ENCODE measurements around the gene NKX2-1.
"Not testable (repeated sequence)": the region's sequence is repeated elsewhere in the genome, so short reads cannot be mapped to it uniquely, and the experiment has no call there.

Gene NKX2-1

GRCh38 chr14:36505892-36506731, 13.9 kb downstream of the NKX2-1 start:
- no peak for DNase-seq (ENCODE audit: low read depth in 2 of 3, low spot score in 2 of 3)

GRCh38 chr14:36505181-36505815, 14.7 kb downstream of the NKX2-1 start:
- DNase-seq (ENCODE audit: low read depth in 2 of 3, low spot score in 2 of 3) = no peak

GRCh38 chr14:36504771-36505175, 15.3 kb downstream of the NKX2-1 start:
- DNase-seq (ENCODE audit: low read depth in 2 of 3, low spot score in 2 of 3) = no peak

- DNase-seq (ENCODE audit: low read depth in 2 of 3, low spot score in 2 of 3) = no peak
Measured at GRCh38 chr14:36503771-36504741, 16.0 kb downstream of the NKX2-1 start.

- DNase-seq (ENCODE audit: low read depth in 2 of 3, low spot score in 2 of 3) = no peak
Measured at GRCh38 chr14:36502558-36503508, 17.2 kb downstream of the NKX2-1 start.

- no peak for DNase-seq (ENCODE audit: low read depth in 2 of 3, low spot score in 2 of 3)
Measured at GRCh38 chr14:36498938-36499337, 21.1 kb downstream of the NKX2-1 start.

GRCh38 chr14:36496346-36496745, 23.7 kb downstream of the NKX2-1 start:
- no peak for DNase-seq (ENCODE audit: low read depth in 2 of 3, low spot score in 2 of 3)

GRCh38 chr14:36495666-36496065, 24.4 kb downstream of the NKX2-1 start:
- no peak for DNase-seq (ENCODE audit: low read depth in 2 of 3, low spot score in 2 of 3)

GRCh38 chr14:36493761-36494160, 26.3 kb downstream of the NKX2-1 start:
- DNase-seq (ENCODE audit: low read depth in 2 of 3, low spot score in 2 of 3) = no peak

GRCh38 chr14:36485773-36486172, 34.3 kb downstream of the NKX2-1 start:
- no peak for DNase-seq (ENCODE audit: low read depth in 2 of 3, low spot score in 2 of 3)

GRCh38 chr14:36479344-36479743, 40.7 kb downstream of the NKX2-1 start:
- no peak for DNase-seq (ENCODE audit: low read depth in 2 of 3, low spot score in 2 of 3)

- DNase-seq (ENCODE audit: low read depth in 2 of 3, low spot score in 2 of 3) = no peak
Measured at GRCh38 chr14:36478782-36479181, 41.2 kb downstream of the NKX2-1 start.

GRCh38 chr14:36477266-36477665, 42.8 kb downstream of the NKX2-1 start:
- no peak for DNase-seq (ENCODE audit: low read depth in 2 of 3, low spot score in 2 of 3)

GRCh38 chr14:36476061-36476460, 44.0 kb downstream of the NKX2-1 start:
- not testable (repeated sequence) for DNase-seq (ENCODE audit: low read depth in 2 of 3, low spot score in 2 of 3)

- DNase-seq (ENCODE audit: low read depth in 2 of 3, low spot score in 2 of 3) = no peak
Measured at GRCh38 chr14:36474593-36474992, 45.4 kb downstream of the NKX2-1 start.

- DNase-seq (ENCODE audit: low read depth in 2 of 3, low spot score in 2 of 3) = no peak
Measured at GRCh38 chr14:36471431-36471830, 48.6 kb downstream of the NKX2-1 start.

- no peak for DNase-seq (ENCODE audit: low read depth in 2 of 3, low spot score in 2 of 3)
Measured at GRCh38 chr14:36467332-36467731, 52.7 kb downstream of the NKX2-1 start.

Measured in activated CD8-positive, alpha-beta memory T cell treated with anti-CD3 and anti-CD28 coated beads for 48 hours (primary cell).